Measurements from ENCODE around the gene MBD5.

MBD5 gene

GRCh38 chr2:148548716-148549400 is 528.0 kb downstream of the MBD5 start:
- DNase-seq (ENCODE audit: low read depth) = no peak

DNA sequence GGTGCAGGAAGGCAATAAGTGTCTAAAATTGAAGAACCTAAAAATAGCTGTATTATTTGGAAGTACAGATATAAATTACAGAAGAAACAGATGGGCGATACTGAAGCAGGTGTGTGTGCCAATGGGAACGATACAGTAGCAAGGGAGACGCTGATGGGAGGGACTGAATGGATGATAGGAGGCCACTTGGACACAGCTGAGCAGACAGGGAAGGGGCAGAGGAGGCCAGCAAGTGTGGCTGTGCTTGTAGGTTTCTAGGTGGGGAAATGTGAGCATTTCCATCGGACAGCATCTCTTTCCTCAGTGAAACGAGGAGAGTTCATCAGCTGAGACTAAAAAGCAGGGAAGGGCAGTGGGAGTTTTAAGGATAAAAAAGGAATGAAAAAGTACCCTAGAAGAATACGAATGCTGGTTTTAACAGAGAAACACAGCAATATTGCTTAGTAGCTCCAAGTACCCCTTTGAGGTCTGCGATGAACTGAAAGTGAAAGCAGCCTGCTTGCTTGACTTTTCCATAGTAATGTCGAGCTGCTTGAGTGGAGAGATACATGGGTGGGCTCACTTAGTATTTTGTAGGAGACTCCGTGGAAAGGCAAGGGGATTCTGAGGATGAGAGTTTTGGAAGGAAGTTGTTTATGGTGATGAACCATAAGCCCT is 531.9 kb downstream of the MBD5 start:
- peak; percentile 22 for DNase-seq (ENCODE audit: low read depth)

- DNase-seq (ENCODE audit: low read depth) = no peak
These were observed 532.5 kb downstream of the MBD5 start for GRCh38 chr2:148553332-148553887.

DNA sequence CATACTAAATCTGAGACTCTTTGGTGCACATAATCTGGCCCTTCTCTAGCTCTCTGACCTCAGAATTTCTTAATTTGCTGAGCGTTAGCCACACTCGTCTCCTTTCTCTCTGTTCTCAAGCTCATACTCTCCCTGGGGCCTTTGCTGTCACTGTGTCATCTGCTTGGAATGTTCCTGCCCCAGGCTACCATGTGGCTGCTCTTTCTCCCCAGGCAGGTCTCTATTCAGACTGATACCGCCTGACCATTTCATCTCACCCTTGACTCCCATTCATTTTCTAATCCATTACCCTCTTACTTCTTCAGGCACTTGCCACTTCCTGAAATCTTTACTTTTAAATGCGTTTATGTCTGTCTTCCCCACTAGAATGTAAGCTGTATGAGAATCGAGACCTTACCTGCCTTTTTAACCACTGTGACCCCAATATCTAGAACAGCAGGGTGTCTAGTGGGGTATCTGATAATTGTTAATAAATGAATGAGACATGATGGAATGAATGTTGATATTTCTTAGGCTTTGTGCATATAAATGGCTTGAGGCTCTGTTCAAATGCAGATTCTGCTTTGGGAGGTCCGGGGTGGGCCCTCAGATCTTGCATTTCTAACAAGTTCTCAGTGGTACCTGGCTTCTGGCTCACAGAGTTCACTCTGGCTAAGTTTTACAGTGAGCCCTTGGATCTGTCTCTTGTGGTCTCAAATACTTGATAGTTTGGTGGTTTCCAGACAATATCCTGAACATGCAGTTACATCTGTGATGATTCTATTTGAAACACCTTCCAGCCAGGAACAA is 533.8 kb downstream of the MBD5 start:
- peak; percentile 71 for DNase-seq (ENCODE audit: low read depth)

DNA sequence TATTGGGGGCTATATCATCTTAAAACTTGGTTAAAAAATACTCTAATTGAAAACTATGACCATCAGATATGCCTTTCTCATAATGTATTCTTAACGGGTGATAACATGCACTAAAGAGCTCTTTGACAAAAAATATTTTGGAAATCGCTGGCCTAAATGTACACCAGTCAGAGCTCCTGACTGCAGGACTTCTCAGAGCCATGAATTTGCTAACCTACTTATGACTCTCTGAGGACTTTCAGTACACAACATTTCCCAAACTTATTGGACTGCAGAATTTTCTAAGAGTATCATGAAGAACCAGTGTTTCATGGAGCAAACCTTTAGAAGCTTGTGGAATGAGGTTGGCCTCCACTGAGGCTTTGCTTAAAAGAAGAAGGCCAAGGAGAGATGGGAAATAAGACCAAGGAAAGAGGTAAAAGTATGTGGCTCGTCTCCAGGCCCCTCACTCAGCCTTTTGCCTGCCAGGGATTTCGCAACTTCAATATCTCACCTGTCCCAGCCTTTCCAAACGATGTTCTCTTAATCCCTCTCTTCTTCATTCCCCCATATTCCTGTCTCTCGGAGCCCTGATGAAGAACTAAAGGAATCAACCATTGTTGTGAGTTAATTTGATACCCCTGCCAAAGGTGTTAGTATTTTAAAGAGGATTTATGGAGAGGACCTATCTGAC is 534.9 kb downstream of the MBD5 start:
- DNase-seq (ENCODE audit: low read depth) = no peak

DNA sequence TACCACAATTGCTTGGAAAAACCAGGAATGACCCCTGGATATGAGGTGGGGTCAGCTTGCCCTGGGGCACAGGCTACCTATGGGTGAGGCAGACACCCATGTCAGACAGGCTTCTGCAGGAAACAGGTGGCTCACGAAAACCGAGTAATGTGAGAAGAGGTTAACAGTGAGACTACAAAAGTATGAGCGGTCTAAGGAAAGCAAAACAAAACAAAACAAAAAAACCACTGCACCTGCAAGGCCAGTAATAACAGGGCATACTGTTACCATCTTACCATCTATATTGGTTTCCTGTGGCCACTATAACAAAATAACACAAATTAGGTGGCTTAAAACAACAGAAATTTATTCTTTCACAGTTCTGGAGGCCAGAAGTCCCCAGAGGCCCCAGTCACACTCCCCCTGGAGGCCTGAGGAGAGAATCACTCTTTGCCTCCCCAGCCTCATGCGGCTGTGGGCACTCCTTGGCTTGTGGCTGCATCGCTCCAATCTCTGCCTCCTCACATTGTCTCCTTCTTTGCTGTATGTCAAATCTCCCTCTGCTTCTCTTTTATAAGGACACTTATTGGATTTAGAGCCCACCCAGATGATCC is 537.0 kb downstream of the MBD5 start:
- DNase-seq (ENCODE audit: low read depth) = peak; percentile 18

DNA sequence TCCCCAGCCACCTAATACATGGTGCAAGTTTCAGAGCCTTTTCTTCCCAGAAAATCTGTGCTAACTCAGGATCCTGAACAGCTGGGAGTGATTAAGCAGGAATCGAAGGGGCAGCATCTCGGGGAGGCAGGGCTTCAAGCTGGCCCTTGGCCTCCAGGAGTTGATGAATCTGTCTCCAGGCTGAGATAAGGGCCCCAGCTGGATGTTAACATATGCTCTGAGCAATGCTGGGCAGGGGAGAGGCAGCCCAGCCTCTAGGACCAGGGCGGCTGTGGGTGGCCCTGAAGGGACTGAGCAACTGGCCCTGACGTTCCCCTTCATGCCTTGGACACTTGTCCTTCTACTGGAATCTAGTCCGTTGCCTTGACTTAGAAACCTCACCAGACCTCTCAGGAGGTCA is 539.6 kb downstream of the MBD5 start:
- no peak for DNase-seq (ENCODE audit: low read depth)

GRCh38 chr2:148561389-148561788 is 540.5 kb downstream of the MBD5 start:
- DNase-seq (ENCODE audit: low read depth) = no peak

DNA sequence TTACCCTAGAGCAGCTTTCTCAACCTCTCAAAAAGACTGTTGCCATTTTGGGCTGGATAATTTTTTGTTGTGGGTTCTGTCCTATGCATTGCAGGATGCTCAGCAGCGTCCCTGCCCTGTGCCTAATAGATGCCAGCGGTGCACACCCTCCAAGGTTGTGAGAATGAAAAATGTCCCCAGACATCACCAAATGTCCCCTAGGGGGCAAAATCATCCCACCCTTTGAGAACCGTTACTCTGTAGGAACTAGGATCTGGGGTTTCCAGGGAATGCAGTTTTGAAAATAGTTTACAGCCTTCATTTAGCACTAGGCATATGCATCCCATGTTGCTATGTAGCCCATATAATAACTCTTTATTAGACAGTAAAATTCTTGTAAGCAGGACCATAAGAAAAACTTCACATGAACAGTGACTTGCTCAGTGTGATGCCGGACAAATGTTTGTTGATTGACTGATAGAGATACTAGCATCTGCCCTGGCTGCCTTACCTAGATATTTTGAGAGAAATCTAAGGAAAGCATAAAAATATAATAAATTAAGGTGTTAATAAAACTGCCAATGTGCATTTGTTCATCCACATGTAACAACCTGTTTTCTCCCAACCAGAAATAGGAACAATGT is 544.5 kb downstream of the MBD5 start:
- DNase-seq (ENCODE audit: low read depth) = peak; percentile 48

All from ELR (cell line).